ENCODE results near the gene SS18.

The SS18 gene

GRCh38 chr18:26071020-26071419 lies 19.4 kb downstream of the SS18 start:
- DNase-seq, result no peak

- no peak for DNase-seq
Measured at GRCh38 chr18:26059357-26059756, 31.1 kb downstream of the SS18 start.

GRCh38 chr18:26057344-26057773 lies 33.1 kb downstream of the SS18 start:
- no peak for DNase-seq

GRCh38 chr18:26056291-26056690 lies 34.1 kb downstream of the SS18 start:
- DNase-seq, result no peak

- no peak for DNase-seq
Measured at GRCh38 chr18:26052505-26052904, 37.9 kb downstream of the SS18 start.

GRCh38 chr18:26051843-26052242 lies 38.6 kb downstream of the SS18 start:
- DNase-seq, result no peak

GRCh38 chr18:26046419-26047077 lies 43.9 kb downstream of the SS18 start:
- no peak for DNase-seq

- DNase-seq, result no peak
Measured at GRCh38 chr18:26044807-26045206, 45.6 kb downstream of the SS18 start.

- DNase-seq, result no peak
Measured at GRCh38 chr18:26040051-26040656, 50.3 kb downstream of the SS18 start.

GRCh38 chr18:26039203-26039602 lies 51.2 kb downstream of the SS18 start:
- no peak for DNase-seq

GRCh38 chr18:26036635-26037034 lies 53.8 kb downstream of the SS18 start:
- DNase-seq, result no peak

GRCh38 chr18:26034850-26035497 lies 55.4 kb downstream of the SS18 start:
- no peak for DNase-seq

- DNase-seq, result no peak
Measured at GRCh38 chr18:26022585-26022984, 67.8 kb downstream of the SS18 start.

- no peak for DNase-seq
Measured at GRCh38 chr18:26021061-26021754, 69.2 kb downstream of the SS18 start.

- DNase-seq, result no peak
Measured at GRCh38 chr18:26017929-26018328, 72.5 kb downstream of the SS18 start.

- no peak for DNase-seq
Measured at GRCh38 chr18:26014462-26014861, 76.0 kb downstream of the SS18 start.

GRCh38 chr18:26008619-26009018 lies 81.8 kb downstream of the SS18 start:
- DNase-seq, result no peak

- DNase-seq, result no peak
Measured at GRCh38 chr18:26008096-26008495, 82.3 kb downstream of the SS18 start.

- DNase-seq, result no peak
Measured at GRCh38 chr18:26005950-26006349, 84.5 kb downstream of the SS18 start.

- DNase-seq, result no peak
Measured at GRCh38 chr18:26004832-26005231, 85.6 kb downstream of the SS18 start.

- DNase-seq, result no peak
Measured at GRCh38 chr18:26003817-26004216, 86.6 kb downstream of the SS18 start.

- no peak for DNase-seq
Measured at GRCh38 chr18:26003356-26003755, 87.1 kb downstream of the SS18 start.

GRCh38 chr18:26002375-26002910 lies 88.0 kb downstream of the SS18 start:
- DNase-seq, result no peak

GRCh38 chr18:25998461-25998860 lies 92.0 kb downstream of the SS18 start:
- no peak for DNase-seq
